OCI-LY3 (cell line): ENCODE data around the gene KRT36.

Experiments used
- H2AFZ ChIP-seq: fragments of 200-600, 300-600 bp; shearing (Covaris generic); 2 replicates; pipeline ENCODE4 v1.6.0; 2014; ENCODE audit warnings: antibody characterized with exemption, low read depth, low read length
- H3K27ac ChIP-seq: fragments of 200-600, 300-600 bp; sonication (generic); 2 replicates; pipeline ENCODE4 v1.5.1; 2014; ENCODE audit warnings: mild to moderate bottlenecking, low read length, moderate library complexity, mixed read lengths
- H3K27me3 ChIP-seq: fragments of 200-600, 300-600 bp; sonication (generic); 2 replicates; pipeline ENCODE4 v1.6.1; 2014; ENCODE audit warnings: low read depth, low read length, mixed read lengths
- H3K36me3 ChIP-seq: fragments of 200-600, 300-600 bp; sonication (generic); replicated peaks from 2 replicates; pipeline ENCODE3; 2014; ENCODE audit warnings: low read depth, low read length, mixed read lengths
- H3K4me1 ChIP-seq: fragments of 300-600, 200-600 bp; sonication (generic); 2 replicates; pipeline ENCODE4 v1.6.1; 2014; ENCODE audit warnings: low read length, mixed read lengths
- H3K4me2 ChIP-seq: fragments of 200-600, 300-600 bp; sonication (generic); 2 replicates; pipeline ENCODE4 v1.6.1; 2014; ENCODE audit warnings: low read length, mixed read lengths
- H3K4me3 ChIP-seq: fragments of 300-600, 200-600 bp; sonication (generic); 2 replicates; pipeline ENCODE4 v1.5.1; 2014; ENCODE audit warnings: antibody characterized with exemption, mild to moderate bottlenecking, low read length, moderate library complexity
- H3K79me2 ChIP-seq: fragments of 300-600, 200-600 bp; shearing (Covaris generic); 2 replicates; pipeline ENCODE4 v1.6.1; 2014; ENCODE audit warnings: mild to moderate bottlenecking, low read length, mixed read lengths
- H3K9ac ChIP-seq: fragments of 300-600, 200-600 bp; shearing (Covaris generic); 2 replicates; pipeline ENCODE4 v1.6.0; 2014; ENCODE audit warnings: mild to moderate bottlenecking, low read length, moderate library complexity
- H3K9me3 ChIP-seq: fragments of 200-600, 300-600 bp; shearing (Covaris generic); 2 replicates; pipeline ENCODE4 v1.6.1; 2014; ENCODE audit warnings: low read length, mixed read lengths; ENCODE audit not compliant: insufficient read depth
- H4K20me1 ChIP-seq: fragments of 200-600, 300-600 bp; sonication (generic); 2 replicates; pipeline ENCODE4 v1.6.1; 2016; ENCODE audit warnings: low read length, mixed read lengths; ENCODE audit not compliant: insufficient read depth
- EZH2phosphoT487 ChIP-seq: fragments of 200-600 bp; shearing (Covaris generic); IDR thresholded peaks from 2 replicates; pipeline ENCODE4 v1.6.1; 2018; ENCODE audit warnings: antibody characterized with exemption, mixed run types, low read depth
- TF ChIP-seq, protein P1 (sequence below): fragments of 200-600, 300-600 bp; sonication (generic); IDR thresholded peaks from 2 replicates; pipeline ENCODE4 v1.5.1; 2014; ENCODE audit warnings: antibody characterized with exemption, low read length, low read depth

The KRT36 gene

DNA sequence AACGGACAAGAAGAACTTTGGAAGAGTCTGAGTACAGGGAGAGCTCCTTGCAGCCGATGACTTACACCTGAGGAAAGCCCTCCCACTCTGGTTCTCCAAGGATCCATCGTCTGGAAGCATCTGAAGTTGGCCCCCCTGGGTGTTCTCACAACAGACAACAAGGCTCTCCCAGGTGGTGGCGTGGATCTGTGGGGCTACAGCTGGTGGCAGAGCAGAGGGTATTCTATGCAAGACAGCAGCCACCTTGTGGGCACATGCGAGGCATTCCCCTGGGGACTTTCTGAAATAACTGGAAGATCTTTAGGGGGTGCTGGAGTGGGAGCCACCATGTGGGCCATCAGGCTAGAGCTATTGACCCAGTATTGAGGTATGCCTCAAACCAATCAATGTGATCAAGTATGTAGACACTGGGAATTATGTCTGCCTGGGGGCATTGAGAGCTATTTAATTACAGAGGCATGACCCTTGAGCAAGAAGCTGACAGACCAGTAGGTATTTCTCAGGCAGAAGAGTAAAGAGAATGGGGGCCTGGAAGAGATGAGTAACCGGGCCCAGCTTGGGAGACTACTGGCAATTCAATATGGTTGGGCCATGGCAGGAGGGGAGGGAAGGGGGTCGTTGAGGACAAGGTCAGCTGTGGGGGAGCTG lies 45.3 kb upstream of the KRT36 start:
- H3K9me3 ChIP-seq: no peaks in the 10 kb centered on the region
- H2AFZ ChIP-seq: no peak overlapping the region
- H4K20me1 ChIP-seq: no peaks in the 10 kb centered on the region
- H3K4me3 ChIP-seq: no peak overlapping the region
- peaks cover 18% of the 10 kb centered on the region; the same call in 1 of the 2 replicates for H3K27me3 ChIP-seq
- H3K9ac ChIP-seq: no peak overlapping the region
- no peak overlapping the region for H3K4me2 ChIP-seq
- no peak overlapping the region for H3K27ac ChIP-seq
- H3K36me3 ChIP-seq: no peaks in the 10 kb centered on the region
- H3K79me2 ChIP-seq: no peaks in the 10 kb centered on the region
- peaks cover 6% of the 10 kb centered on the region; the same call in 1 of the 2 replicates for H3K4me1 ChIP-seq
- no peak for TF ChIP-seq EZH2phosphoT487
- TF ChIP-seq, protein P1, sequence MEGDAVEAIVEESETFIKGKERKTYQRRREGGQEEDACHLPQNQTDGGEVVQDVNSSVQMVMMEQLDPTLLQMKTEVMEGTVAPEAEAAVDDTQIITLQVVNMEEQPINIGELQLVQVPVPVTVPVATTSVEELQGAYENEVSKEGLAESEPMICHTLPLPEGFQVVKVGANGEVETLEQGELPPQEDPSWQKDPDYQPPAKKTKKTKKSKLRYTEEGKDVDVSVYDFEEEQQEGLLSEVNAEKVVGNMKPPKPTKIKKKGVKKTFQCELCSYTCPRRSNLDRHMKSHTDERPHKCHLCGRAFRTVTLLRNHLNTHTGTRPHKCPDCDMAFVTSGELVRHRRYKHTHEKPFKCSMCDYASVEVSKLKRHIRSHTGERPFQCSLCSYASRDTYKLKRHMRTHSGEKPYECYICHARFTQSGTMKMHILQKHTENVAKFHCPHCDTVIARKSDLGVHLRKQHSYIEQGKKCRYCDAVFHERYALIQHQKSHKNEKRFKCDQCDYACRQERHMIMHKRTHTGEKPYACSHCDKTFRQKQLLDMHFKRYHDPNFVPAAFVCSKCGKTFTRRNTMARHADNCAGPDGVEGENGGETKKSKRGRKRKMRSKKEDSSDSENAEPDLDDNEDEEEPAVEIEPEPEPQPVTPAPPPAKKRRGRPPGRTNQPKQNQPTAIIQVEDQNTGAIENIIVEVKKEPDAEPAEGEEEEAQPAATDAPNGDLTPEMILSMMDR: no peak

DNA sequence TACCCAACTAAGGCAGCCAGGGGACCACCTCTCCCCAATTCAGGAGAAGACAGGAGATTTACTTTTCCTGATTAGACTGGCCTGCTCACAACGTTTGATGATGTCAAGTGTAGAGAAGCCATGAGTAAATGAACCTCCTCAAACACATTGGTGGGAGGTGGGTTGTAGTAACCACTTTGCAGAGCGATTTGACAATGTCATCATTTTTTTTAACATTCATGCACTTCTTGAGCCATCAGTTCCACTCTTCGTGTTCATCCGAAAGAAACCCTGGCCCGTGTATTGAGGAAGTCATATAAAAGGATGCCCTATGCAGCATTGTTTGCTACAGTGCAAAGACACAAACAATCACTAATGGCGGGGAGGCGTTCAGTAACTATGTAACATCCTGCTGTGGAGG lies 43.9 kb upstream of the KRT36 start:
- Histone ChIP-seq H3K4me3 (no peak overlapping the region), H4K20me1 (no peaks in the 10 kb centered on the region), H3K9me3 (no peaks in the 10 kb centered on the region), H3K4me2 (no peak overlapping the region), H3K4me1 (peaks cover 4% of the 10 kb centered on the region; the same call in 1 of the 2 replicates), H2AFZ (no peak overlapping the region), H3K27ac (no peak overlapping the region), H3K27me3 (peaks cover 22% of the 10 kb centered on the region; the same call in 1 of the 2 replicates), H3K9ac (no peak overlapping the region), H3K79me2 (no peaks in the 10 kb centered on the region), H3K36me3 (no peaks in the 10 kb centered on the region)
- TF ChIP-seq, protein P1: no peak
- TF ChIP-seq EZH2phosphoT487: no peak

DNA sequence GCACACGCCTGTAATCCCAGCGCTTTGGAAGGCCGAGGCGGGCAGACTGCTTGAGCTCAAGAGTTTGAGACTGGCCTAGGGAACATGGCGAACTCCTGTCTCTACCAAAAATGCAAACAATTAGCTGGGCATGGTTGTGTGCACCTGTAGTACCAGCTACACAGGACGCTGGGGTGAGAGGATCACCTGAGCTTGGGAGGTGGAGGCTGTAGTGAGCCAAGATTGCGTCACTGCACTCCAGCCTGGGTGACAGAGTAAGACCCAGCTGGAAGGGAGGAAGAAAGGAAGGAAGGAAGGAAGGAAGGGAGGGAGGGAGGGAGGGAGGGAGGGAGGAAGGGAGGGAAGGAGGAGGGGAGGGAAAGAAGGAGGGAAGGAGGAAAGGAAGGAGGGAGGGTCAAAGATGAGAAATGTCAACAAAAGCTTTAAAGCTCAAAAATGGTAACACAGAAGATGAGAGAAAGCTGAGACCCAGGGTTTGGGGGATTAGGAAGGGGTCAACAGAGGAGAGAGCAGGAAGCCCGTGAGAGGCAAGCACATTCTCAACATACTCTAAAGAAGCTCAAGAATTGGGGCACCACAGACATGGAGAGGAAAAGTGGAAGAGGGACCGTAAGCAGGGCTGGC lies 43.3 kb upstream of the KRT36 start:
- Histone ChIP-seq H4K20me1 (no peaks in the 10 kb centered on the region), H3K27ac (no peak overlapping the region), H3K9me3 (no peaks in the 10 kb centered on the region), H2AFZ (no peak overlapping the region), H3K79me2 (no peaks in the 10 kb centered on the region), H3K36me3 (no peaks in the 10 kb centered on the region), H3K4me1 (no peaks in the 10 kb centered on the region), H3K4me2 (no peak overlapping the region), H3K4me3 (no peak overlapping the region), H3K27me3 (peaks cover 22% of the 10 kb centered on the region; the same call in 1 of the 2 replicates), H3K9ac (no peak overlapping the region)
- no peak for TF ChIP-seq EZH2phosphoT487
- TF ChIP-seq, protein P1: no peak

DNA sequence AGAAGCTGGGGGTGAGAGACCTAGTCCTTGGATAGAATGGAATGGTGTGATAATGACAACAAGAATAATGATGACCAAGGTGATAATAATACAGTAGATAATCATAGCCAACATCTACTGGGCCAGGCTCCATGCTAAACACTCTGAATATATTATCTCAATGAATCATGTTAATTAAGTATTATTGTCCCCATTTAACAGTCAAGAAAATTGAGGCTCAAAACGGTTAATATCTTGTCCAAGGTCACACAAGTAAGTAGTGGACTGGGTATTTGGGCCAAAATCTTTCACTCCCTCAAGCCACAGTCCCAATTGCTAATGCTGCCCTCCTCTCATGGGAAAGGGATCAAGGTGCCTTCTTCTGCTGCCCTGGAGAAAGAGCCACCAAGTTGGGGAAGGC lies 42.3 kb upstream of the KRT36 start:
- no peak overlapping the region for H2AFZ ChIP-seq
- no peak overlapping the region for H3K27ac ChIP-seq
- no peaks in the 10 kb centered on the region for H3K4me1 ChIP-seq
- no peaks in the 10 kb centered on the region for H3K36me3 ChIP-seq
- no peaks in the 10 kb centered on the region for H3K9me3 ChIP-seq
- no peak overlapping the region for H3K4me2 ChIP-seq
- TF ChIP-seq, protein P1: no peak
- TF ChIP-seq EZH2phosphoT487: no peak
- H3K79me2 ChIP-seq: no peaks in the 10 kb centered on the region
- H3K4me3 ChIP-seq: no peak overlapping the region
- no peaks in the 10 kb centered on the region for H4K20me1 ChIP-seq
- H3K27me3 ChIP-seq: peaks cover 22% of the 10 kb centered on the region; the same call in 1 of the 2 replicates
- no peak overlapping the region for H3K9ac ChIP-seq
